Suprapubic skin (tissue), 4 donors: ENCODE measurements around the gene DPYD.

Experiments used
- CTCF ChIP-seq, 2 donors: fragments of 200-600 bp in 1 of 2; fragments of 450-650 bp in 1 of 2; sonication (generic) in 1 of 2; IDR thresholded peaks; one replicate each; pipeline ENCODE4 v1.5.1; 2016 to 2019; ENCODE audit warnings: antibody characterized with exemption in 2 of 2, mild to moderate bottlenecking in 1 of 2, moderate library complexity in 1 of 2
- EP300 ChIP-seq: sonication (generic); formaldehyde crosslinking; IDR thresholded peaks from one replicate; pipeline ENCODE4 v1.6.1; 2017; ENCODE audit warnings: antibody characterized with exemption
- POLR2A ChIP-seq, 2 donors: fragments of 450-650 bp; IDR thresholded peaks; one replicate each; pipeline ENCODE4 v1.6.1; 2017; ENCODE audit warnings: antibody characterized with exemption in 2 of 2, mild to moderate bottlenecking in 2 of 2, moderate library complexity in 2 of 2
- POLR2AphosphoS5 ChIP-seq, 3 donors: sonication (generic); formaldehyde crosslinking; IDR thresholded peaks; one replicate each; pipeline ENCODE4 v1.6.1; 2017; ENCODE audit warnings: antibody characterized with exemption in 3 of 3

- TF ChIP-seq POLR2A (IDR thresholded peaks at IDR 0.05): no peak
- TF ChIP-seq CTCF (IDR thresholded peaks at IDR 0.05): no peak
- no peak for TF ChIP-seq POLR2AphosphoS5 (IDR thresholded peaks at IDR 0.05)
- TF ChIP-seq EP300: no peak
Measured at GRCh38 chr1:97304366-97304765, 616.5 kb downstream of the DPYD start.
